Esophagus squamous epithelium (tissue), 5 donors: ENCODE measurements around the gene ACAA1. TPM values are rescaled to one million over a fixed set of nuclear protein-coding genes. Genes with fewer than 3 reads are reported as not detected.

Experiments used
- DNase-seq: peaks from one replicate; lab custom pipeline; 2025; lab: John Stamatoyannopoulos, UW
- H3K27ac ChIP-seq, 4 donors: fragments of 200-600 bp; sonication (generic); one replicate each; pipeline ENCODE4 v1.5.1; 2016 to 2019; ENCODE audit warnings: mild to moderate bottlenecking in 1 of 4
- H3K27me3 ChIP-seq, 4 donors: fragments of 200-600 bp; sonication (generic); 1 replicate in 3 of 4; 2 replicates in 1 of 4; pipeline versions ENCODE4 v1.5.1 to v1.6.0; 2017 to 2021; ENCODE audit warnings: antibody characterized with exemption in 1 of 4
- H3K36me3 ChIP-seq, 3 donors: fragments of 200-600 bp; sonication (generic); one replicate each; pipeline ENCODE4 v1.5.1; 2016 to 2019
- H3K4me1 ChIP-seq, 3 donors: fragments of 200-600 bp; sonication (generic); one replicate each; pipeline ENCODE4 v1.5.1; 2017 to 2019
- H3K4me3 ChIP-seq, 4 donors: fragments of 200-600 bp; sonication (generic); 1 replicate in 3 of 4; 2 replicates in 1 of 4; pipeline ENCODE4 v1.5.1; 2016 to 2019; ENCODE audit warnings: mild to moderate bottlenecking in 2 of 4, moderate library complexity in 1 of 4
- H3K9me3 ChIP-seq, 3 donors: fragments of 200-600 bp; sonication (generic); one replicate each; pipeline ENCODE4 v1.5.1; 2016 to 2019
- POLR2A ChIP-seq, 4 donors: fragments of 450-650 bp; IDR thresholded peaks; one replicate each; pipeline ENCODE4 v1.6.1; 2017; ENCODE audit warnings: antibody characterized with exemption in 4 of 4, mild to moderate bottlenecking in 4 of 4, moderate library complexity in 3 of 4
- WGBS, 2 donors: methylation state at CpG; one replicate each; pipeline ENCODE4 v1.1.5; 2018; 5-methylcytosine and 5-hydroxymethylcytosine counted together
- intact Hi-C: fragments of 100-400 bp; cut with DNase I; formaldehyde crosslinking; loops from one replicate; pipeline ENCODE4 v1.15.0; 2022
- total RNA-seq, 4 donors: library from RNA; depleted of rRNA; stranded (reverse); fragments of >200 nt; gene quantifications; one replicate each; pipeline ENCODE4 v1.1.0, GENCODE V29; 2016
- TF ChIP-seq, protein P1 (sequence below), 6 experiments: fragments of 450-650 bp in 4 of 6; fragments of 200-600 bp in 2 of 6; sonication (generic) in 2 of 6; IDR thresholded peaks; one replicate each; pipeline ENCODE4 v1.5.1; 2016 to 2019; ENCODE audit warnings: antibody characterized with exemption in 6 of 6, mild to moderate bottlenecking in 4 of 6, moderate library complexity in 4 of 6
- donor health status: DM: yes; HTN: yes; CAD: no.

ACAA1 gene
- total RNA-seq, 4 donors from 2014 or later = 63.5 to 75.2 (median 68.7) TPM

DNA sequence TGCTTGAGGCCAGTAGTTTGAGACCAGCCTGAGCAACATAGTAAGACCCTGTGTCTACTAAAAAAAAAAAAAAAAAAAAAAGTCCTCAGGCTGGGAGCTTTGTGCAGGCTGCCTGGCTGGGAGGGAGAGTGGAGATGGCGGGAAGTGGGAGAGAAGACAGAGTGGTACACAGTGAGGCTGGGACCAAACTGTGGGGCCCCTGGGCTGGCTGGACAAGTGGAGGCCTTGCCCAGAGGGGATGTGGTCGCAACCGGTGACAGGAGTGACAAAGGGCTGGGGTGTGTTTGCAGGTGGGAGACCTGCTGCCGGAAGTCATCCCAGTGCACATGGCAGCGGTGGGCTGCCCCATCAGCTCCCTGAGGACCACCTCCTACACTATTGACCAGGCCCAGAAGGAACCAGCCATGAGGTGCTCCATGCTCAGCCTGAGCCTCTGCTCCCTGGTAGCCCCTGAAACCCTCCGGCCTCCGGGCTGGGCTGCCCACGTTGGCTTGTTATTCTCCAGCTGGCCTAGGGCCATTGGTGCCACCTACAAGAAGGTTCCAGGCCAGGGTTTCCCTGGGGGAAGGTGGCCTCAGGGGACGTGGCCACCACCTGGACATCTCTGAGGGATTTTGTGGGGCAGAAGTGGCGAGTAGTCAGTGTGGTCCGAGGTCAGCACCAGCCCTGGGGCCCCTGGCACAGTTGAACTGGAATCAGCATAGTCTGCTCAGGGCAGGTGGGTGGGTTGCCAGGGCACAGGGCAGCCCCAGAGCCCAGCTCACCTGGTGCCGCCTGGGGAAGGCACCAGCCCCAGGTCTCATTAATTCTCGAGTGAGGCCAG is 22.7 kb downstream of the ACAA1 start:
- DNase-seq = no peak
- H3K36me3 ChIP-seq = no peaks in the 10 kb centered on the region
- H3K4me3 ChIP-seq = no peak overlapping the region
- H3K27ac ChIP-seq = no peak overlapping the region
- H3K9me3 ChIP-seq = no peaks in the 10 kb centered on the region
- no peaks in the 10 kb centered on the region for H3K27me3 ChIP-seq
- peaks cover 0 to 8% (median 0%) of the 10 kb centered on the region in 3 donors for H3K4me1 ChIP-seq
- TF ChIP-seq, protein P1, sequence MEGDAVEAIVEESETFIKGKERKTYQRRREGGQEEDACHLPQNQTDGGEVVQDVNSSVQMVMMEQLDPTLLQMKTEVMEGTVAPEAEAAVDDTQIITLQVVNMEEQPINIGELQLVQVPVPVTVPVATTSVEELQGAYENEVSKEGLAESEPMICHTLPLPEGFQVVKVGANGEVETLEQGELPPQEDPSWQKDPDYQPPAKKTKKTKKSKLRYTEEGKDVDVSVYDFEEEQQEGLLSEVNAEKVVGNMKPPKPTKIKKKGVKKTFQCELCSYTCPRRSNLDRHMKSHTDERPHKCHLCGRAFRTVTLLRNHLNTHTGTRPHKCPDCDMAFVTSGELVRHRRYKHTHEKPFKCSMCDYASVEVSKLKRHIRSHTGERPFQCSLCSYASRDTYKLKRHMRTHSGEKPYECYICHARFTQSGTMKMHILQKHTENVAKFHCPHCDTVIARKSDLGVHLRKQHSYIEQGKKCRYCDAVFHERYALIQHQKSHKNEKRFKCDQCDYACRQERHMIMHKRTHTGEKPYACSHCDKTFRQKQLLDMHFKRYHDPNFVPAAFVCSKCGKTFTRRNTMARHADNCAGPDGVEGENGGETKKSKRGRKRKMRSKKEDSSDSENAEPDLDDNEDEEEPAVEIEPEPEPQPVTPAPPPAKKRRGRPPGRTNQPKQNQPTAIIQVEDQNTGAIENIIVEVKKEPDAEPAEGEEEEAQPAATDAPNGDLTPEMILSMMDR (IDR thresholded peaks at IDR 0.05) = no peak
- no peak for TF ChIP-seq POLR2A (IDR thresholded peaks at IDR 0.05)
- WGBS, 2 donors = 75 to 86% methylated on average over 4 to 8 of the region's 13 CpGs
- intact Hi-C loops = loop anchor here (10.0 kb wide), 2 partner anchors 69 to 361 kb away; no protein-coding TSS in a partner anchor

GRCh38 chr3:38112378-38112761 is 24.6 kb downstream of the ACAA1 start:
- no peak for TF ChIP-seq POLR2A (IDR thresholded peaks at IDR 0.05)
- TF ChIP-seq, protein P1 (IDR thresholded peaks at IDR 0.05) = no peak
- DNase-seq = no peak
- Histone ChIP-seq H3K4me1 (peaks cover 0 to 8% (median 0%) of the 10 kb centered on the region in 3 donors), H3K9me3 (no peaks in the 10 kb centered on the region), H3K27ac (no peak overlapping the region), H3K36me3 (no peaks in the 10 kb centered on the region), H3K27me3 (no peaks in the 10 kb centered on the region), H3K4me3 (no peak overlapping the region)
- intact Hi-C loops = loop anchor here (10.0 kb wide), 2 partner anchors 68 to 362 kb away; no protein-coding TSS in a partner anchor
- WGBS, 2 donors = 80 to 87% methylated on average over 5 to 7 of the region's 7 CpGs

GRCh38 chr3:38111696-38112377 is 25.1 kb downstream of the ACAA1 start:
- Histone ChIP-seq H3K27ac (no peak overlapping the region), H3K36me3 (no peaks in the 10 kb centered on the region), H3K4me1 (peaks cover 0 to 14% (median 0%) of the 10 kb centered on the region in 3 donors), H3K27me3 (no peaks in the 10 kb centered on the region), H3K9me3 (no peaks in the 10 kb centered on the region), H3K4me3 (no peak overlapping the region)
- TF ChIP-seq POLR2A (IDR thresholded peaks at IDR 0.05) = no peak
- TF ChIP-seq, protein P1 (IDR thresholded peaks at IDR 0.05) = no peak
- intact Hi-C loops = loop anchor here (10.0 kb wide), 2 partner anchors 67 to 363 kb away; no protein-coding TSS in a partner anchor
- 70 to 81% methylated on average over 2 to 10 of the region's 16 CpGs for WGBS, 2 donors
- DNase-seq = no peak

GRCh38 chr3:38111201-38111600 is 25.7 kb downstream of the ACAA1 start:
- Histone ChIP-seq H3K36me3 (no peaks in the 10 kb centered on the region), H3K9me3 (no peaks in the 10 kb centered on the region), H3K27ac (no peak overlapping the region), H3K4me3 (no peak overlapping the region), H3K4me1 (peaks cover 0 to 20% (median 0%) of the 10 kb centered on the region in 3 donors), H3K27me3 (no peaks in the 10 kb centered on the region)
- intact Hi-C loops = loop anchor here (10.0 kb wide), 2 partner anchors 66 to 364 kb away; no protein-coding TSS in a partner anchor
- no peak for DNase-seq
- TF ChIP-seq, protein P1 (IDR thresholded peaks at IDR 0.05) = no peak
- no peak for TF ChIP-seq POLR2A (IDR thresholded peaks at IDR 0.05)
- WGBS, 2 donors = 87 to 100% methylated on average over 2 to 4 of the region's 4 CpGs
